ENCODE results near the gene AFG1L.
"Not testable (repeated sequence)": the region's sequence is repeated elsewhere in the genome, so short reads cannot be mapped to it uniquely, and the experiment has no call there.

AFG1L gene

DNA sequence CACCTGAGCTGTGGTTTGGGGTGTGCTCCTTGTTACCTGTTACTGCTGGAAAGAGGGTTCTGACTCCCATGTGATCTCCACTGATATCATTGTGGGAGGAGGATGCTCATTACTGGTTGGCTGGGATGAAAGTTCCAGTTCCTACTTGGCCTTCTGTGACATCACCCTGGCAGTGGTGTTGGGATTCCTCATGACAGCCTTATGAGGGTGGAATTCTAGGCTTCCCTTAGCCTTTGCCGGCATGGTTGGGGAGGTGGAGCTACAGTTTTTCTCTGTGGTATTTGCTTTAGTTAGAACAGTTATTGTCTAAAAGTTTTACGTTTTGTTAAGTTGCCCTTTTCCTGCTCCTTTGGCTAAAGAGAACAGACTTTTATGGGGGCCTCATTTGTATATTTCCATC lies 112.1 kb downstream of the AFG1L start:
- H3K4me3 Mint-ChIP-seq: no peak overlapping the region
- H3K36me3 Mint-ChIP-seq: no peaks in the 10 kb centered on the region
- peaks cover 2% of the 10 kb centered on the region for H3K9me3 Mint-ChIP-seq
- H3K27ac Mint-ChIP-seq: no peak overlapping the region
- ATAC-seq (no peak), DNase-seq (ENCODE audit: low spot score in 2 of 2) (no peak)
- H3K4me1 Mint-ChIP-seq: no peaks in the 10 kb centered on the region

DNA sequence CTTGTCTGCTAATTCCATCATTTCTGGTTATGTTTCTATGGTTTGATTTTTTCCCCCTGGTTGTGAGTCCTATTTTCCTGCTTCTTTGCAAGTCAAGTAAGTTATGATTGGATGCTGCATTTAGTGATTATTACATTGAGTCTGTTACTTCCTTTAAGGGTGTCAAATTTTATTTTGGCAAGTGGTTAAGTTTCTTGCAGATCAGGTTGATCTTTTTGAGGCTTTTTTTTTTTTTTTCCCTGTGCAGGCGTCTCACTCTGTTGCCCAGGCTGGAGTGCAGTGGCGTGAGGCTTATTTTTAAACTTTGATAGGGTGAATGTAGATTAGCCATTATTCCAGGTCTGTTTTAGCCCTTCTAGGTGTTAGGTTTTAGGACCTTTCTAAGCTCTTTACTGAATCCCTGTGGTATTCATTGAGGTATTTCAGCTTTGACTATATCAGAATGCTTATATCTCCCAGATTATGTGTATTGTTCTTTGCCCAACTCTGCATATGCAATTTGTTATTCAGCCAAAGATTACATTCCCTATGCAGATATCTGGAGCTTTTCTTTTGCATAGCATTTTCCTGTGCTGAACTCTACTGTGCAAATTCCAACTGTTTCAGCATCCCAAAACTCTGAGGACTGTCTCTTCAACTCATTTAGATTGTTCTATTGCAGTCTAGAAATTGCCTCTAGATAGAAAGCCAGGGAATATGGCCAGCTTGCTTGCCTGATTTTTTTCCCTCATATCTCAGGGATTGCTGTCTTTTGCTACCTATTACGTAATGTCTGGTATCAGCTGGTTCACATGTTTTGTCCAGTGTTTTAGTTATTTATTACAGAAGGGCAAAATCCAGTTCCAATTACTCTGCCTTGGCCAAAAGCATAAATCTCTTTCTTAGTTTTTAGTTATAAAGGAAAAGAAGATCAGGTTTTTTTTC lies 113.3 kb downstream of the AFG1L start:
- Mint-ChIP-seq H3K9me3 (peaks cover 5% of the 10 kb centered on the region), H3K4me1 (no peaks in the 10 kb centered on the region), H3K36me3 (no peaks in the 10 kb centered on the region), H3K4me3 (no peak overlapping the region), H3K27ac (no peak overlapping the region)
- DNase-seq (ENCODE audit: low spot score in 2 of 2) (no peak), ATAC-seq (no peak)

DNA sequence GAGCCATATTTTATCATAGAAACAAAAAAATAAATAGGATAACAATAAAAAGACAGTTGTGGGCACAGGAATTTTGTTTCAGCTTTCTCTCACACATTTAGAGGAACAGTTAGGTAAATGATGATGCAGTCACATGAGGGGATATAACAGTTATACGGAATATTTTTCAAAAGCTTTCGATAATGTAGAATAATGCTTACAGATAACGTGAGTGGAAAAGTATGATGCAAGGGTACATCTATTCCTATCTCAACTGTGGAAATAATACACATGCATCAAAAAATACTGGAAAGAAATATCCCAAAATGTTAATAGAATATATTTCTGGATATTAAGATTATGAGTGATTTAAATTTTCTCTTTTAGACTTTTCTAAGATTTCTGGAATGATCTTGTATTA lies 114.0 kb downstream of the AFG1L start:
- Mint-ChIP-seq H3K4me1 (no peaks in the 10 kb centered on the region), H3K27ac (no peak overlapping the region), H3K36me3 (no peaks in the 10 kb centered on the region), H3K9me3 (peaks cover 11% of the 10 kb centered on the region), H3K4me3 (no peak overlapping the region)
- DNase-seq (ENCODE audit: low spot score in 2 of 2) (no peak), ATAC-seq (no peak)

DNA sequence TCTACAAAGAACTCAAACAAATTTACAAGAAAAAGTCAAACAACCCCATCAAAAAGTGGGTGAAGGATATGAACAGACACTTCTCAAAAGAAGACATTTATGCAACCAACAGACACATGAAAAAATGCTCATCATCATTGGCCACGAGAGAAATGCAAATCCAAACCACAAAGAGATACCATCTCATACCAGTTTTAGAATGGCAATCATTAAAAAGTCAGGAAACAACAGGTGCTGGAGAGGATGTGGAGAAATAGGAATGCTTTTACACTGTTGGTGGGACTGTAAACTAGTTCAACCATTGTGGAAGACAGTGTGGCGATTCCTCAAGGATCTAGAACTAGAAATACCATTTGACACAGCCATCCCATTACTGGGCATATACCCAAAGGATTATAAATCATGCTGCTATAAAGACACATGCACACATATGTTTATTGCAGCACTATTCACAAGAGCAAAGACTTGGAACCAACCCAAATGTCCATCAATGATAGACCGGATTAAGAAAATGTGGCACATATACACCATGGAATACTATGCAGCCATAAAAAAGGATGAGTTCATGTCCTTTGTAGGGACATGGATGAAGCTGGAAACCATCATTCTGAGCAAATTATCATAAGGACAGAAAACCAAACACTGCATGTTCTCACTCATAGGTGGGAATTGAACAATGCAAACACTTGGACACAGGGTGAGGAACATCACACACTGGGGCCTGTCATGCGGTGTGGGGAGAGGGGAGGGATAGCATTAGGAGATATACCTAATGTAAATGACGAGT lies 121.4 kb downstream of the AFG1L start:
- not testable (repeated sequence) for ATAC-seq; H3K27ac Mint-ChIP-seq; H3K36me3 Mint-ChIP-seq; DNase-seq (ENCODE audit: low spot score in 2 of 2); H3K4me3 Mint-ChIP-seq; H3K4me1 Mint-ChIP-seq
- peaks cover 19% of the 10 kb centered on the region for H3K9me3 Mint-ChIP-seq

DNA sequence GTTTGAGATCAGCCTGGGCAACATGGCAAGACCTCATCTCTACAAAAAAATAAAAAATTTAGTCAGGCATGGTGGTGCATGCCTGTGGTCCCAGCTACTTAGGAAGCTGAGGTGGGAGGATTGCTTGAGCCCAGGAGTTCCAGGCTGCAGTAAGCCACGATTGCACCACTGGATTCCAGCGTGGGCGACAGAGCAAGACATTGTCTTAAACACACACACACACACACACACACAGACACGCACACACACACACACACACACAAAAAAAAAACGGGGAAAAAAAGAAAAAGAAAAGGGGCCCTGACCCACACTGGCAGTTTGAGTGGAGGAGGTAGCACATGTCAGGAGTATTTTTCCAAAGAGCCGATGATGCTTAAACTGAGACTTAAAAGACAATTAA lies 122.2 kb downstream of the AFG1L start:
- DNase-seq (ENCODE audit: low spot score in 2 of 2): no peak
- Mint-ChIP-seq H3K4me1 (no peaks in the 10 kb centered on the region), H3K9me3 (peaks cover 16% of the 10 kb centered on the region), H3K36me3 (no peaks in the 10 kb centered on the region), H3K4me3 (no peak overlapping the region), H3K27ac (no peak overlapping the region)
- no peak for ATAC-seq

DNA sequence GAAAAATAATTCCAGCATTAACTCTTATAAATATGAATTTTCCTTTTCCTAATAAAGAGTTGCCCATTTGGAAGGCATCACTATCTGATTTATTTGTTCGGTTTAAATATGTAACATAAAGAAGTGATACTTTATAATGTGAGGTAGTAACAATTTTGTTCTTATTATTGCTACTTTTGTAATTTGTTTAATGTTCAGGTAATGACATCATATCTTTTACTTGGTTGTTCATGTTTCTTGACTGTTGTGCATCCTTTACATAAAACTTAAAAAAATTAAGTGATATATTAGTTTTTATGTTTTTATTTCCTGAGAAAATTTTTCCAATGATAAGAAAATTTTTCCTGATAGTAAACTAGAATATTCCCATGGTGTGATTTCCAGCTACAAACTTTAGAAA lies 124.6 kb downstream of the AFG1L start:
- DNase-seq (ENCODE audit: low spot score in 2 of 2) (no peak), ATAC-seq (no peak)
- peaks cover 4% of the 10 kb centered on the region for H3K9me3 Mint-ChIP-seq
- no peaks in the 10 kb centered on the region for H3K36me3 Mint-ChIP-seq
- H3K4me3 Mint-ChIP-seq: no peak overlapping the region
- H3K4me1 Mint-ChIP-seq: no peaks in the 10 kb centered on the region
- no peak overlapping the region for H3K27ac Mint-ChIP-seq

DNA sequence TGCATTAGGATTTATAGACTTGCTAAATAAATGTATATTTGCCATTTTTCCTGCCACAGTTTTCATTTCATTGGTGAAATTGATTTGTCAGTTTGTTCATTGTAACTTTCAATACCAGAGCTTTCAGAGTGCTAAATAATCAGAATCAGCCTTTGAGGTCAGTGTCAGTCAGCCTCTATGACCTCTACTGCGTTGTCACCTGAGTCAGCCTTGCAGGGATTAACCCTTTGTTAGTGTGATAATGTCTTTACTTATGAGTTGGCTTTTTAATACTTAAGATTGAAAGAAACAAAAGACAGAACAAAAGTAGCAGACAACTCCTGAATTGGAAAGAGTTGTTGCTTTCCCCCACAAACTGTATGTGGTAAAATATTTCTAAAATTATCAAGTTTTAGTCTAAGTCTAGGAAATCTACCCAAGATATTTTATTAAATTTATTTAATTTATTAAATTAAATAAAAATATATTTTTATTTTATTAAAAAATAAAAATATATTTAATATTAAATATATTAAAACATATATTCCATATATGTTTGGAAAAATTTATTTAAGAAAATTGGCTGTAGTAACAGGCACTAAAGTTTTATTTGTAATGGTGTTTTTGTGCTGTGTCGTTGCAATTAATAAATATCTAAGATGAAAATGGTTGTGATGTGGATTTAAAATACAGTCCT lies 125.2 kb downstream of the AFG1L start:
- no peak for ATAC-seq
- Mint-ChIP-seq H3K4me3 (no peak overlapping the region), H3K27ac (no peak overlapping the region), H3K4me1 (no peaks in the 10 kb centered on the region), H3K36me3 (no peaks in the 10 kb centered on the region), H3K9me3 (peaks cover 4% of the 10 kb centered on the region)
- no peak for DNase-seq (ENCODE audit: low spot score in 2 of 2)

DNA sequence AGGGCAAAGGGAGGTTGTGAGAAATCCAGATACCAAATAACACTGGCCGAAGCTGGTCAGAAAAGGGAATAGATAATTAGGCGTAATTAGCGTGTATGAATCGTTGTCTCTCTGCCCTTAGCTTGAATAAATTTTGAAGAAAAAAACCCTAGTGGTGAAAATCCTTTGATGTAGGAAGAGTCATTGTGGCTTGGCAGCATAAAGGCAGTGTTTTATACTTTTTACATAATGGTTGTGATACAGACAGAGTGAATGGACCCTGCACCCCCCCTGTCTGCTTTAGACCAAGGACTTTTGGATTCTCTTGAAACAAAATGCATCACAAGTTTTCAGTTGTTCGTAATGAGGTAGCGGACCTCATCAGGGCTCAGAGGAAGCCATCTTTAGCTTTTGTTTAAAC lies 126.5 kb downstream of the AFG1L start:
- Mint-ChIP-seq H3K36me3 (no peaks in the 10 kb centered on the region), H3K4me1 (no peaks in the 10 kb centered on the region), H3K9me3 (no peaks in the 10 kb centered on the region), H3K27ac (no peak overlapping the region), H3K4me3 (no peak overlapping the region)
- ATAC-seq (no peak), DNase-seq (ENCODE audit: low spot score in 2 of 2) (no peak)

DNA sequence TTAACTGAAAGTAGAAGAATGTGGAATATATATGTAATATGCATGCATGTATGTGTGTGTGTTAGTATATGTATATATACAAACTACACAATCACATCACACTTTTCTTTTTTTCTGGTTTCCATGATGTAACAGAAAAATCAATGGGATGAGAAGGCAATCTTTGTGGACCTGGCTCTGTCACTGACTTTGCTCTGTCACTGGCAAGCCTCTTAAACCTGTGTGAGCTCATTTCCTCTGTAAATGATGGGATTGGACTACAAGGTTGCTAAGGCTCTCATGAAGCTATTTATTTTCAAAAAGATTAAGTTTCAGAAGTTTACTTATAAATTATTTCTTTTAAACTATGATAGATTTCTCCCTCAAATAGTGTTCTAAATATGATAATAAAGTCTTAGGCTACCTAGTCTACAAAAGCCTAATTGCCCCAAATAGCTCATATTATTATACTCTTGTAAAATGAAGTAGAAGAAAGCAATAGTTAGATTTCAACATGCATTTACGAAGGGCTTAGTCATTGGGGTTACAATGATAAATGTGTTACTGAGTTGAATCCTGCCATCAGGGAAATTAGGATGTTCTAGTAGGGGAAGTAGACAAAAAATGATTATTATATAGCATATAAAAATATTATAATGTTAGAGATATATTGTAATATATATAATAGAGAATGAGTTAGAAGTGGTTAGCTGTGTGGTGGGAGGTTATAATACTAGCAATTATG lies 129.3 kb downstream of the AFG1L start:
- Mint-ChIP-seq H3K4me3 (no peak overlapping the region), H3K27ac (no peak overlapping the region), H3K4me1 (no peaks in the 10 kb centered on the region), H3K36me3 (no peaks in the 10 kb centered on the region), H3K9me3 (no peaks in the 10 kb centered on the region)
- ATAC-seq (no peak), DNase-seq (ENCODE audit: low spot score in 2 of 2) (no peak)

DNA sequence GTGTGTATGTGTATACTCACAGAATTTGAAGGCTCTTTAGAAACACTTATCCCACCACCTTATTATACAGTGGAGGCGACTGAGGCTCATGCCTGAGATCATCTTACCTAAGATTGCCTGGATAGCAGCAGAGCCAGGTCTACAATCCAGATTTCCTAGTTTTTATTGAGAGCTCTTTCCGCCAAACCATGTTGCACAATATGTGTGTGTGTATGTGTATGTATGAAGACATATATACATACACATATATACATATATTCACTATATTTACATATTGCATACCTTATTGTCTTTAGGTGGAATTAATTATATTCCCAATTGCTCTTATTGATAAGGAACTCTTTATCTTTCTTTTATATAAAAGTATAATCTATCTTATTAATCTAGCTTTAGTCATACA lies 130.6 kb downstream of the AFG1L start:
- Mint-ChIP-seq H3K36me3 (no peaks in the 10 kb centered on the region), H3K4me1 (no peaks in the 10 kb centered on the region), H3K9me3 (no peaks in the 10 kb centered on the region), H3K4me3 (no peak overlapping the region), H3K27ac (no peak overlapping the region)
- DNase-seq (ENCODE audit: low spot score in 2 of 2): no peak
- no peak for ATAC-seq

DNA sequence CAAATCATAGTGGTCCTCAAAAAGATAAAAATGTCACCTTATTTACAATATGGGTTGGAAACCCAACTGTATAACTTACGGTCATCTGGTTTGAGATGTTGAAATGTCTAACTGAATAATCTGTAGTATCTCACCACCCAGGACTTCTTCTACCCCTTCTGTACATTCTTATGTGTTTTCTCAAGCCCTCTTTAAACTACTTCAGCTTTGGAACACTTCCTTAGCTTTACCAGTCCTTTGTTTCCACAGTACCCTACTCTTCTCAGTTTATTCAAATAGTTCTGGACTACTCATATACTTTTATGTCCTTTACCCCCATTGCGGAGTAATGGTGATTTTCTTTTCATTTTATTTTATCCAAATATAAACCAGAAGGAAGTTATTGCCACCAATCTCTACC lies 137.3 kb downstream of the AFG1L start:
- no peaks in the 10 kb centered on the region for H3K36me3 Mint-ChIP-seq
- H3K9me3 Mint-ChIP-seq: no peaks in the 10 kb centered on the region
- H3K27ac Mint-ChIP-seq: no peak overlapping the region
- no peaks in the 10 kb centered on the region for H3K4me1 Mint-ChIP-seq
- no peak overlapping the region for H3K4me3 Mint-ChIP-seq
- DNase-seq (ENCODE audit: low spot score in 2 of 2): no peak
- no peak for ATAC-seq

DNA sequence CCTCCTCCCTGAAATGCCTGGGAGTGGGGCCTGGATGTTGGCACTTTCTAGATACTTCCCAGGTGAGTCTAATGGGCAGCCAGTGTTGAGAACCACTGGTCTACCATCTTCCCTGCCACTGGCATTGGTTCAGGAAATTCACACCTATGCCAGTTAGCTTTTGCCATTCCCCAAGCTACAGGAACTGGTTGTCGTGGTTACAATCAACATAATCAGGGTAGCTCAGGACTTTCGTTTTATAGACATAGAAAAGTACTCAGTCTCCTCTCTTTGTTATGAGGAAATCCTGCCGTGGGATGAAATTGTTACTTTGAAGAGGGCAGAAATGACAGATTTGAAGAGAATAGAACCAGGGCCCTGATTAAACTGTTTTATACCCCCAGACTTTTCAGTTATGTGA lies 137.9 kb downstream of the AFG1L start:
- H3K36me3 Mint-ChIP-seq: no peaks in the 10 kb centered on the region
- ATAC-seq: no peak
- no peaks in the 10 kb centered on the region for H3K4me1 Mint-ChIP-seq
- no peak for DNase-seq (ENCODE audit: low spot score in 2 of 2)
- no peak overlapping the region for H3K27ac Mint-ChIP-seq
- no peak overlapping the region for H3K4me3 Mint-ChIP-seq
- no peaks in the 10 kb centered on the region for H3K9me3 Mint-ChIP-seq

DNA sequence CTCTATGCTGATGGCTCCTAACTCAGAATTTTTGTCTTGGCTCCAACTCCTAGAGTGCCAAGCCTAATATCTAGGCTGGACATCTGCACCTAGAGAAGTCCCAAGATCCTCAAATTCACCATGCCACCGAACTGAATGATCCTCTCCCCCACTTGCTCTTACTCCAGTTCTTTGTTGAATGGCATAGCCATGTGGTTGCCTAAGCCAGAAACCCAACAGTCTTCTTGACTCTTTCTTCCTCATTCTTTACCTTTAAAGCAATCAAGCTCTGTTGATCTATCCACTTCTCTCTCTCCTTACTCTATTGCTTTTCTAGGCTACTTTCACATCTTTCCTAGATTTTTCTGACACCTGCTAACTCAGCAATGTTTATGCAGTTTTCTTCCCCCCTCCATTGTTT lies 139.4 kb downstream of the AFG1L start:
- no peaks in the 10 kb centered on the region for H3K9me3 Mint-ChIP-seq
- ATAC-seq (no peak), DNase-seq (ENCODE audit: low spot score in 2 of 2) (no peak)
- H3K36me3 Mint-ChIP-seq: no peaks in the 10 kb centered on the region
- no peak overlapping the region for H3K27ac Mint-ChIP-seq
- H3K4me1 Mint-ChIP-seq: no peaks in the 10 kb centered on the region
- H3K4me3 Mint-ChIP-seq: no peak overlapping the region

DNA sequence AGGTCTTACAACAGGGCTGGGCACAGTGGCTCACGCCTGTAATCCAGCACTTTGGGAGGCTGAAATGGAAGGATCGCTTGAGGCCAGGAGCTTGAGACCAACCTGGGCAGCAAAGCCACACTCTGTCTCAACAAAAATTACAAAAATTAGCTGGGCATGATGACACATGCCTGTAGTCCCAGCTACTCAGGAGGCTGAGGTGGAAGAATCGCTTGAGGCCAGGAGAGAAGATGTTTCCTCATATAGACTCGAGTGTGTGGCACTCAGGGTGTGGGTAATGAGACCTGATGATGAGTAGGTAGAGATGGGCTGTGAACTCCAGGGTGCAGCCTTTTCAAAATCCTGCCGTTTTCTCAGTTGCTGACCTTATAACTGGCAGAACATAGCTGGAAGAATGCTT lies 140.5 kb downstream of the AFG1L start:
- no peaks in the 10 kb centered on the region for H3K4me1 Mint-ChIP-seq
- no peaks in the 10 kb centered on the region for H3K9me3 Mint-ChIP-seq
- no peak overlapping the region for H3K27ac Mint-ChIP-seq
- DNase-seq (ENCODE audit: low spot score in 2 of 2): no peak
- H3K36me3 Mint-ChIP-seq: no peaks in the 10 kb centered on the region
- no peak overlapping the region for H3K4me3 Mint-ChIP-seq
- ATAC-seq: no peak

DNA sequence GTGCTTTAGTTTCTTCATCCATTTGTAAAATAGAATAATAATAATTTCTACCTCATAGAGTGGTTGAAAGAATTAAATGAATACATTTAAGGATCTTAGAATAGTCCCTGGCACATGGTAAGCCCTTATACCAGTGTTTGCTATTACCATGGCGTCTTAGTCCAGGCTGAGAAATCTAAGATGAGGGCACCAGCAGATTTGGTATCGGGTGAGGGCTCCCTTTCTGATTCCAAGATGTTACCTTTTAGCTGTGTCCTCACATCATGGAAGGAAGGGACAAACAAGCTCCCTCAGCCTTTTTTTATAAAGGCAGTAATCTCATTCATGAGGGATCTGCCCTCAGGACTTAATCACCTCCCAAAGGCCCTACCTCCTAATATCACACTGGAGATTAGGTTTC lies 141.9 kb downstream of the AFG1L start:
- DNase-seq (ENCODE audit: low spot score in 2 of 2) (no peak), ATAC-seq (no peak)
- Mint-ChIP-seq H3K27ac (no peak overlapping the region), H3K4me1 (no peaks in the 10 kb centered on the region), H3K9me3 (no peaks in the 10 kb centered on the region), H3K36me3 (no peaks in the 10 kb centered on the region), H3K4me3 (no peak overlapping the region)
